Forelimb muscle (tissue), 1 donor: ENCODE data around the gene TNRC6C. TPM values are rescaled to one million over a fixed set of nuclear protein-coding genes. Genes with fewer than 3 reads are reported as not detected.

Experiments used
- DNase-seq: peaks from one replicate; pipeline ENCODE4 v3.0.0-alpha.2; 2013; ENCODE audit warnings: low read depth
- polyA plus RNA-seq: library from polyadenylated mRNA; unstranded; fragments of 120-200 nt; gene quantifications from one replicate; pipeline ENCODE4 v1.2.1, GENCODE V29; 2013; ENCODE audit not compliant: insufficient read length

Gene TNRC6C
- polyA plus RNA-seq, 1 donor, result 9.6 TPM

- DNase-seq, result no peak
These were observed 196.7 kb downstream of the TNRC6C start for GRCh38 chr17:78154903-78155811.

Other genes starting within 250 kb of the TNRC6C start
- 25.1 TPM for gene TMC6, start 170.1 kb downstream of the TNRC6C start, polyA plus RNA-seq
- gene TMC8, start 172.1 kb downstream of the TNRC6C start, polyA plus RNA-seq, result 3.3 TPM
- 1.1 TPM for gene C17orf99, start 187.7 kb downstream of the TNRC6C start, polyA plus RNA-seq
- 105 TPM for gene SYNGR2, start 209.9 kb downstream of the TNRC6C start, polyA plus RNA-seq
- 17.8 TPM for gene TK1, start 228.3 kb downstream of the TNRC6C start, polyA plus RNA-seq
- 36.7 TPM for gene AFMID, start 228.7 kb downstream of the TNRC6C start, polyA plus RNA-seq